HG02763 (cell line): ENCODE measurements around the gene TRAF5.
"Not testable (repeated sequence)": the region's sequence is repeated elsewhere in the genome, so short reads cannot be mapped to it uniquely, and the experiment has no call there.

ENCODE experiments used
- ATAC-seq: cut with Tn5 transposase; IDR thresholded peaks from one replicate; pipeline ENCODE4 v1.9.1; 2021; ENCODE audit warnings: mild to moderate bottlenecking, moderate library complexity; ENCODE audit not compliant: unreplicated experiment

Gene TRAF5, protein sequence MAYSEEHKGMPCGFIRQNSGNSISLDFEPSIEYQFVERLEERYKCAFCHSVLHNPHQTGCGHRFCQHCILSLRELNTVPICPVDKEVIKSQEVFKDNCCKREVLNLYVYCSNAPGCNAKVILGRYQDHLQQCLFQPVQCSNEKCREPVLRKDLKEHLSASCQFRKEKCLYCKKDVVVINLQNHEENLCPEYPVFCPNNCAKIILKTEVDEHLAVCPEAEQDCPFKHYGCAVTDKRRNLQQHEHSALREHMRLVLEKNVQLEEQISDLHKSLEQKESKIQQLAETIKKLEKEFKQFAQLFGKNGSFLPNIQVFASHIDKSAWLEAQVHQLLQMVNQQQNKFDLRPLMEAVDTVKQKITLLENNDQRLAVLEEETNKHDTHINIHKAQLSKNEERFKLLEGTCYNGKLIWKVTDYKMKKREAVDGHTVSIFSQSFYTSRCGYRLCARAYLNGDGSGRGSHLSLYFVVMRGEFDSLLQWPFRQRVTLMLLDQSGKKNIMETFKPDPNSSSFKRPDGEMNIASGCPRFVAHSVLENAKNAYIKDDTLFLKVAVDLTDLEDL

DNA sequence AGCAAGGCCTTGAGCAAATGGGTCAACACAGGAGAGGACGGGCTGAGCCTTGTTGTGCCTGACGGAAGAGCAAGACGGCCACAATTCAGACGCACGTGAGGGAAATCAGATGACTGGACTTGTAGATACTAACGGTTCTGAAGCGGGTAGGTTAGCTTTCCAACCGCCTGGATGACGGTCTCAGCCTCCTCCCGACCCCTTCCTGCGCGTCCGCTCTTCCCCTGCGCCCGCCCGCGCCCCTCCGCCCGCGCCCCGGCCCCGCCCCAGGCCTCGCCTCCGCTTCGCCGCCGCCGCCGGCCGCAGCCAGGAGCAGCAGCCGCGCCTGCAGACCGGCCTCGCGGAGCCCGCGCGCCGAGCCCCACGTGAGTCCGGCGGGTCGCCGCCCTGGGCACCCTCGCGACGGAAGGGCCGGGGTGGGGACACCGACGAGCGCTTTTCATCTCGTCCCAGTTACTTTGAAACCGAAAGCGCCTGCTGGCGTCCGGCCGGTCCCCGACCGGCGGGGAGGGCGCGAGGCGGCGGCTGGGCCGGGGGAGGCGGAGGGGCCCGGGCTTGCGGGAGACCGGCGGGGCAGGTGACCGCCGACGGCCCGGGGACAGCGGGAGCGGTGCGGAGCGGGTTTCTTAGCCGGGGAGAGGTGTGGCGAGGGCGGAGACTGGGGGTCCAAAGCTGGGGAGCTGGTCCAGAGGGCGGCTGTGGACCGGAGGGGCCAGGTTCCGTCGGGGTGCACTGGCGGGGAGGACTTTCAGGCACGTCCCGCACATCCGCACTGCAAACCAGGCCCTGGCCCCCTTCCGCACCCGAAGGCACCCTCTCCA lies at the start of gene TRAF5:
Gene TRAF5 (plus strand): TSS at position 306 of the 818 bp plus-strand sequence. CDS start 26,407 bp downstream, outside the sequence.
- ATAC-seq: peak; percentile 34

DNA sequence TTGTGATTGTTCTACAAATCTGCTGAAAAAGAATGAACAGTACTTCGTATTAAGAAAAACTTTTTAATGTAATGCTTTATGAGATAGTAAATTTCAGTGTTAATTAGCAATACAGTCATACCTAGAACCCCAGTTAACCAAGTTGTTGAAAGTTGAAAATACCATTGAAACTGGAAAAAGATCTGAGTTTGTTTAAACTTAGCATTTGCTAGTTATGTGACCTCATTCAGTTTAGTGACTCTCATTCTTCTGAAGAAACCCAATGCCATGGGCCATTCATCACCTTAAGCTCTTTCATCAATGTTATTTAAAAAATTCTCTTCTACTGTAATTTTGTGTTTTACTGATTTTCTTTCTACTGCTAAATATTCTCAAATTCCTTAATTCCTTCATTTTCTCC lies 47.3 kb upstream of the TRAF5 start:
- ATAC-seq: no peak

DNA sequence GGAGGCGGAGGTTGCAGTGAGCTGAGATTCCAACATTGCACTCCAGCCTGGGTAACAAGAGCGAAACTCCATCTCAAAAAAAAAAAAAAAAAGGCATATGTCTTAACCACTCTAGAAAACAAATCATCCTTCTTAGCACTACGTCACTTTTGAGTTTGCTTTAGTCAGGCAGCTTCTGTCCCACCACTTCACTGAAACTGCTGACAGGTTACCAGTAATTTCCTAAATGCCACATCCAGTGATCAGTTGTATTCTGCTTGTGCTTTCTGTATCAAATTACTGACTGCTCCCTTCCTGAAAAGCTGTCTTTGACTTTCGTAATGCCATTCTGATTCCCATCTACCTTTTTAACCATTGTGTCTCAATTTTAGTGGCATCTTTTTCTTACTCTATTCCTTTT lies 45.7 kb upstream of the TRAF5 start:
- ATAC-seq: no peak

DNA sequence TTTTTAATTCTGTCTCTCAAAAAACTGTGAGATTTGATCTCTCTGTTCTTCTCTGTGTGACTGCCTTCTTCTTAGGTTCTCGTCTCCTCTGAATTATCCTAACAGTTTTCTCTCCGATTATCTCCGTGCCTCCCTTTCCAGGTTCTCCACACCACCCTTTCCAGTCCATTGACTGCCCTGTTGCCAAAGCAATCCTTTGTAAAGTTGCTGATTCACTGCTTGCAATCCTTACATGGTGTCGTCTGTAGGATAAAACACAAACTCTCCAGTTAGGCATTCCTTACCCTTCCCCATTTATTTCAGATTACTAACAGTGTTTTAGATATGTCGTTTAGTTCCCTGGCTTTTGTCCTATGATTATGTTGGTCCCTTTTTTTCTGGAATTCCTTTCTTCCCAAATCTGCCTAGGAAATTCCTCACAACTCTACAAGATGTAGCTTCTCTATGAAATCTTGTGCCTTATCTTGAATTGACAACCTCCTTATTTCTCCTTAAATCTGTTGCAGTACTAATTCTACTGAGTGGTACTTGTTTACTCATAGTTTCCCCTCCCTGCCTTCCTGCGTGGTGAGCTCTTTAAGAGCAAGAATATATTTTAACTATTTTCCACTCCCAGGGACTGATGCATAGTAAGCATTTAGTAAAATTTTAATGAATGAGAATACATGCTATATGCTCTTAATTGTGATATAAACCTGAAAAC lies 45.2 kb upstream of the TRAF5 start:
- no peak for ATAC-seq

DNA sequence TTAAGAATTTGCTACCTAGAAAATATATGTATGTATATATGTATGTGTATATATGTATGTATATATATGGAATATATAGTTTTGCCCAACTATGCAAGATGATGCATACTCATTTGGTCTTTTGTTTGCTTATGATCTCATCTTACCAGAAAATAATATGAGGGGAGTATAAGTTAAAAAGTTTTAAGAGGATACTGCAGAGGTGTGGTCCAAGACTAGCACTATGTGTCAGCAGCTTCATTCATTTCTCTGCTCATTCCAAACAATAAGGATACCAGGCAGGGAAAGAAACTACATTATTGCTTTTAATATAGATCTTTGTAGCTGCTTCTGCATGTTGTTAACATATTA lies 44.6 kb upstream of the TRAF5 start:
- no peak for ATAC-seq

DNA sequence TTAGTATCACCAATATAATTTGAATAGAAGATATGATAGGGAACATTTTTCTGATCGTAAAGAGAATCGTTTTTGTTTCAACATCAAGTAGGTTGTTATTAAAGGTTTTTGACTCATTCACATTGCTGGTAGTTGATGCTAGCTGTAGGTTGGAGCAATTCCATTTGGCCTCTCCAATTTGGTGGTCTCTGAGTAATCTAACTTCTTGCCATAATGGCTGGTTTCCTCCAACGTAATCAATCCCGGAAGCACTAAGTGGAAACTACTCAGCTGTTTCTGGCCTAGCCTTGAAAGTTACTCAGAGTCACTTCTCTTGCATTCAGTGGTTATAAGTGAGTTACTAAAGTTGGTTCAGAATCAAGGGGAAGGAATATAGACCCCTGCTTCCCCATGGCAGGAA lies 41.4 kb upstream of the TRAF5 start:
- ATAC-seq: no peak

DNA sequence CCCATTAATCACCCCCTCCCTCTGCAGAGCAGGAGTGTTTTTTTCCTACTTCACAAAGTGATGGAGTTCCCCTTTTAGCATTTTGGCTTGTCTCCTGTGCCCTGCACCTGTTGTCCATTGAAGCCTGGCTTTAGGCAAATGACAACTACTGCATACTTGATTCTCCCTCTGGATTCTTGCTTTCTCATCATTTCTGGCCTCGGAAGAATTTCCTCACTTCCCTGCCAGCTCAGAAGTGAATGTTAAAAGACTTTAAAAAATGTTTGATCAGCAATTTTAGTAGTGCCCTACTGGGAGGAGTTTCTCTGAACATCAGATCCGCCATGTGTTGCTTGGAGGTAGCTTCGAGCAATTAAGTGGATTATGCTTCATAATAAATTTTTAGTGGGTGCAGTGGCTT lies 39.4 kb upstream of the TRAF5 start:
- no peak for ATAC-seq

DNA sequence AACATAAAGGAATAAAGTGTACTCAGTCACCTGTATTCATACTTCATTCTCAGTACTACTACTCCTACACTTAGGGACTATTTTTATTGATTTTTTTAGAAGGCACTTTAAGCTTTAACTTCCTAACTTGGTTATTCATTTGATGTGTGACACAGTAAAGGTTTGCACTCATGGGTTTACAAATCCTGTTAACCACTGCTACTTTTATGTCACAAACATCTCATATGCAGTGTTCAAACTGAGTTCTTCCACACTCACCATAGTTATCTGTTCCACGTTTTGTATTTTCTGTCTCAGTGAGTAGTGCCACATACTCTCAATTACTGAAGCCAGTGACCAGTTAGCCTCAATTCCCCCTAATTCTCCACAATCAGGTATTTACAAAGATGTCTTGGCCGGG lies 34.2 kb upstream of the TRAF5 start:
- ATAC-seq: no peak

DNA sequence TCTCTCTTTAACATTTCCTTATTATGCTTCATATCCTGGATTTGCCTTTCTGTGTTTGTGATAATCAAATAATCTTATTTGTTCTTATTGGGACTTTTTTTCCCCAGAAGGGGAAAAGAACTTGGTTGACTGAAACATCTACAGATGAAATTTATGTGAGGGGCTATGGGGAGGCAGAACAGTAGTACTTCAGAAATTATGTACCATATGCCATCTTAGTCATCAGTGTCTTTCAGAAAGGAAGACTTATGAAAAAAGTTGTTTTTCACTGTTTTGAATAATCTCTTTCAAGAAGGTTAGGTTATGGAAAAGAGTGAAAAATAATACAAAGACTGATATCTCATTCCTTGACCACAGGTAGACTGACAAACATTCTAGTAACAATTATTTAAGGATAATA lies 30.2 kb upstream of the TRAF5 start:
- ATAC-seq: no peak

DNA sequence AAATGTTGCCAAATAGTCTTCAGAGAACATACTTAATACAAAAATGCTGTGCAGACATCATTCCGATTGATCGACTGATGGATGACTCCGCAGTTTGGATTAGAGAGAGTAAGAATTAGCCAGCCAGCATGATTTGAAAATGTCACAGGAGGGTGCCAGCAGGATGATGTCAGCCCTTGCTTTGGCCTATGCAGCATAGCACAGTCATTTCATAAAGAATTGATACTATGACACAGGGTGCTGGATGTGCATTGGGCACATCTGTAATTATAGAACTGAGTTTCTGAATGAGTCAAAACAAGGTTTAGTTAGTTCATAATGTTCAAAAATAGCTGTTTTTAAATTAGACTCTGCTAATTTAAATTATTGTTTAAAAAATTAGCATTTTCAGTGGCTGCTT lies 21.6 kb upstream of the TRAF5 start:
- peak; percentile 78 for ATAC-seq

DNA sequence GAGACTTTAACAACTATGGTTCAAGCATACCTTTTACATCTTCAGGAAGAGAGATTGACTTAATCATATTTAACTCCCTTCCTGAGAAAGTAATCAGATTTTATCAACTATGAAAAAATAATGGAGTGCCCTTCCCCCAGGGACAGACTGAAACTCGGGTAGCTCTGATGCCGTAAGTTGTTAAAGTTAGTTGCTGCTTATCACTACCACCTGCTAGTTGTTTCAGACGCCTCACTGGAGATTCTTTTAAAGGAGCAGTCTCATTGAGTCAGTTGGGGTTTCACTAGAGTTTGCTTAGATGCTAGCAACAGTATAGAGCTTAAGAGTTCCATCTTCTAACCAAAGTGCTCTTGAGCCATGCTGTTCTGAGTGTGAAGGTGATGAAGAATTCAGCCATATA lies 17.0 kb upstream of the TRAF5 start:
- ATAC-seq: no peak

DNA sequence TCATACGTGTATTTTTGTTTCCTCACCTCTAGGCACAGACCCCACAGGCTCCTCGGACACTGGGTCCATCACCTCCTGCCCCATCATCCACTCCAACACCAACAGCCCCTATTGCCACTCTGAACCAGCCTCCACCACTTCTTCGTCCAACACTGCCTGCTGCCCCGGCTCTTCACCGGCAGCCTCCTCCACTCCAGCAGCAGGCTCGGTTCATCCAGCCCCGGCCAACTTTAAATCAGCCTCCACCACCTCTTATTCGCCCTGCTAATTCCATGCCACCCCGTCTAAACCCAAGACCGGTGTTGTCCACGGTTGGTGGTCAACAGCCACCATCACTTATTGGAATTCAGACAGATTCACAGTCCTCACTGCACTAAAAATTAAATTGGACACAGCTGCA lies 13.2 kb upstream of the TRAF5 start:
- no peak for ATAC-seq

DNA sequence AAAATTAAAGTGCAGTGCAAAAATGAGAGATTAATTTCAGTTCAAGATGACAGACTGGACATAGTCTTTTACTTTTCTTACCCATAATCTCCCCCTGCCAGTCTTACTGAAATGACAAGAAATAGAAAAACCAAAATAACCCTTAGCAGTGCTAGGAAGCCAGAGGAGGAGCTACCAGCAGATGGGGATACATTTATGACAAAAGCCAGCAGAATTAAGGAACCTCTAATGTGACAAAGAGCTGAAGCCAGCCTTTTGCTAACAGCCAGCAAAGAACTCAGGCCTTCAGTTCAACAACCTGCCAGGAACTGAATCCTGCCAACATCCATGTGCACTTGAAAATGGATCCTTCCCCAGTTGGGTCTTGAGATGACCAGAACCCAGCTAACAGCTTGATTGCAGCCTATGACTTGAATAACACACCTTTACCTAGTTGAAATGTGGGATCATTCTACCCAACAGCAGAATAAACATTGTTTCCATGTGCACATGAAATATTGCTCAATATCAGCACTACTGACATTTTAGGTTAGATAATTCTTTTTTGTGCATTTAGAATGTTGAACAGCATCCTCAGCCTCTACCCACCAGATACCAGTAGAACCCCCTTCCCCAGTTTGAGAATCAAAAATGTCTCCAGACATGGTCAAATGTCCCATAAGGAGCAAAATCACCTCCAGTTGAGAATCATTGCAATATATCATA lies 7.9 kb upstream of the TRAF5 start:
- no peak for ATAC-seq

DNA sequence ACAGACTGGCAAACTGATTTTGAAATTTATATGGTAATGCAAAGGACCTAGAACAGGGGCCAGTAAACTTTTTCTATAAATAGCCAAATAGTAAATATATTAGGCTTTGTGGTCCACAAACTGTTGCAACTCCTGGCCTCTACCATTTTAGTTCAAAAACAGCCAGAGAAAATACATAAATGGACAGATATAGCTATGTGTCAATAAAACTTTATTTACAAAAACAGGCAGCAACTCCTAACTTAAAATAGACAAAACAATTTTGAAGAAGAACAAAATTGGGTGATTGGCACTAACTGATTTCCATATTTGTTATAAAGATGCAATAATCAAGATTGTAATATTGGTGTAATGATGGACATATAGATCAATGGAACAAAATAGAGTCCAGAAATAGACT lies 6.7 kb upstream of the TRAF5 start:
- ATAC-seq: no peak

DNA sequence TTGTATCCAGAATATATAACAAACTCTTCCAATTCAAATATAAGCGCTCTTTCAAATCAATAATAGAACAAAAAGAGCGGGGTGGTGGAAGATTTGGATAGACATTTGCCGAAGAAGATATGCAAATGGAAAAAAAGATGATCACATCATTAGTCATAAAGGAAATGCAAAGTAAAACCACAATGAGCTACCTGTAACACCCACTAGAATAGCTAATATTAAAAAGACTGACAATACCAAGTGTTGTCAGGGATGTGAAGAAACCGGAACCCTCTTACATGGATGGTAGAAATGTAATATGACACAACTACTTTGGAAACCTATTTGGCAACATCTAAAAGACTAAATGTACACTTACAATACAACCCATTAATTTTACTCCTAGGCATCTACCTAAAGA lies 5.7 kb upstream of the TRAF5 start:
- ATAC-seq: no peak

DNA sequence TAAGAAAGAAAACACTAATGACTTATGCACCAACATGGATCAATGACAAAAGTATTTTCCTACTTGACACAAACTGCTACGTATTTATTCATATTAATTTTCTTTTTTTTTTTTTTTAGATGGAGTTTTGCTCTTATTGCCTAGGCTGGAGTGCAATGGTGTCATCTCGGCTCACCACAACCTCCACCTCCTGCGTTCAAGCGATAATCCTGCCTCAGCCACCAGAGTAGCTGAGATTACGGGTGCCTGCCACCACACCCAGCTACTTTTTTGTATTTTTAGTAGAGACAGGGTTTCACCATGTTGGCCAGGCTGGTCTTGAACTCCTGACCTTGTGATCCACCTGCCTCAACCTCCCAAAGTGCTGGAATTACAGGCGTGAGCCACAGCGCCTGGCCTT lies 5.0 kb upstream of the TRAF5 start:
- not testable (repeated sequence) for ATAC-seq

DNA sequence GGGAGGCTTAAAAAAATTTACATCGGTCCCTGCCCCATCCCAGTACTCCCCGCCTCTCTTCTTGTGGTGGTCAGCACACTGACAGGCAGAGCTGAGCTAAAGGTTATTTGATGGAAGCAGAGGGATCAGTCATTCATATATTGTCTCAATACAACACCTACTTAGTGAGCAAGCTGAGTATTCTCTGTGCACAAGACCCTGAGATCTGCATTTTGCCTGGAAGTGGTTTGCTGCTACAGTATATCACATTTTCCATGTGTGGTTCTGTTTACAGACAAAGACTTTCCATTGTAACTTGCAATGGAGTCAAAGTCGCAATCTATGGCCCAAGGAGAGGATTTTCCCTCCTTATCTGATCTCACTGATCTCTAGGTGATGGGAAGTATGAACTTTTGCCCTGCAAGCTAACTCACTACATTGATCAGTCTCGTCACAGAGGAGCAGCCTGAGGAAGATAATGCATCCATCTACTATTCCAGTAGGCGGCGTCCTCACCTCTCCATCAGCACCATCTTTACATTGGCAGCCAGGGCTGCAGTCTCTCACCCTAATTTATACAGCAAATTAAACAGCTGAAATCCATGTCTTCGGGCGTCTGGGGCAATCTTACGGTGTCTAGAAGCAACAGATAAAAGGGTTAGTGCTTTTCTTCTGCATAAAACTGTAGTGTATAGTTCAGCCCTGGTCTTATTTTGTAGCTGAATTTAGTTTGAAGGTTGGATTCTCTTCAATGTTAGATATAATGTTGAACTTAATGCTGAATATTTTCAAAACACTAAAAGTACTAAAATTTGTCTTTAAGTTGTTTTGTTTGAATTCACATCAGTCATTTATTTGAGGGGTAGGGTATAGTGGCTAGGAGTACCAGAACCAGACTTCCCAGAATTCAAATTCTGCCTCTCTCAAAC lies 3.2 kb upstream of the TRAF5 start:
- ATAC-seq: peak; percentile 38

DNA sequence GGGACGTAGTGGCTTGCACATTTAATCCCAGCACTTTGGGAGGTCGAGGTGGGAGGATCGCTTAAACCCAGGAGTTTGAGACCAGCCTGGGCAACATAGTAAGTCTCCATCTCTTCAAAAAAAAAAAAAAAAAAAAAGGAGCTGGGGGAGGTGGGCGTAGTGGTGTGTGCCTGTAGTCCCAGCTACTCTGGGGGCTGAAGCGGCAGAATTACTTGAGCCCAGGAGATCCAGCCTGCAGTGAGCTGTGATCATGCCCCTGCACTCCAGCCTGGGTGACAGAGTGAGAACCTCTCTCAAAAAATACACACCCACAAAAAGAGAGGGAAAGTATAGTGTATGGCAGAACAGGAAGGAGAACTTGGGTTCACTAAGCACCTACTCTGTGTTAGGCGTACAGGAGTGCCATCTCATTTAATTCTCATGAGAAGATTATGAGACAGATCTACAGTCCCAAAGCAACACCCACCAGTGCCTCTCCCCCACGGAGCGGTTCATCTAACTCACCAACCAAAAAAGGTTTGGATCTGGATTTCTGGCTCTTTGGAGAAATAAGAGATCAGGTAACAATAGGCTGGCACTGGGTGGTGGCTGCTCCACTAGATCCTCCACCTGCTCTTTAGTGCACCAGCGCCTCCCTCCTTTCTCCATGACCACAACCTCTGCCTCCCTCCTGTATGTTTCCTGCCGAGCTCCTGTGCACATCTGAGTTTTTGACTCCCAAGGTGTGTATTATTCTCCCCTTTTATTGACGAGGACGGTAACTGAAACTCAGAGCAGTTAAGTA lies 1.4 kb upstream of the TRAF5 start:
- ATAC-seq: no peak

DNA sequence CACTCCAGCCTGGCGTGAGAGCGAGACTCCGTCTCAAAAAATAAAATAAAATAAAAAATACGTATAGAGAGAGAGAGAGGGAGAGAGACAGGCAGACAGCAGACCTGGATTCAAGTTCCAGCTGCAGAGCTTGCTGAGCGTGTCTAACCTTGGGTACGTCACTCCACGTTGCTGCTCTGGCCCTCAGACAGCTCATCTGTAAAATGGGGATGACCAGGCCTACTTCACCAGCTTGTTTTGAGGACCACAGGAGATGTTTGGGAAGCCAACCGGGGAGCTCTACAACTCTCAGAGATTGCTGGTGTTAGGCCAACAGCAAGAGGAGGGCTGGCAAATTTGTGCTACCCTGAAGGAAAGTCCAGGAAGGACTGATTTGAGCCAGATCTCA lies 499 bp upstream of the TRAF5 start:
- no peak for ATAC-seq
